ENCODE results near the gene MIAT. TPM values are rescaled to one million over a fixed set of nuclear protein-coding genes. Genes with fewer than 3 reads are reported as not detected.
A peak's percentile ranks its signal among the peaks of the same experiment; 100 is the strongest.

MIAT gene
- polyA plus RNA-seq, 1 donor (not counting 4 experiments of a cell fraction or from before 2014, with no cell fraction given), result 0.04 TPM

GRCh38 chr22:26651815-26652214 lies 5.6 kb upstream of the MIAT start:
- Histone ChIP-seq H3K27me3 (ENCODE audit: control insufficient read depth, extremely low read depth, insufficient read depth, low read length) (peaks cover 53% of the 10 kb centered on the region), H3K27ac (ENCODE audit: control insufficient read depth, insufficient read depth, low read length) (no peak overlapping the region), H3K4me3 (ENCODE audit: control insufficient read depth in 2 of 3, extremely low read depth in 1 of 3, insufficient read depth in 2 of 3, low read depth in 1 of 3, low read length in 3 of 3) (no peak overlapping the region), H3K9me3 (ENCODE audit: control insufficient read depth, low read depth, low read length) (no peaks in the 10 kb centered on the region), H3K79me2 (ENCODE audit: control insufficient read depth, insufficient read depth, low read length) (no peaks in the 10 kb centered on the region), H4K20me1 (ENCODE audit: control insufficient read depth, extremely low read depth, insufficient read depth, low read length) (no peaks in the 10 kb centered on the region), H2AFZ (ENCODE audit: control insufficient read depth, low read length) (no peak overlapping the region), H3K4me2 (ENCODE audit: control insufficient read depth, extremely low read depth, insufficient read depth, low read depth, low read length) (no peak overlapping the region), H3K4me1 (ENCODE audit: control insufficient read depth, extremely low read depth, insufficient read depth, low read length) (no peaks in the 10 kb centered on the region), H3K9ac (ENCODE audit: control insufficient read depth, extremely low read depth, insufficient read depth, low read length) (no peak overlapping the region), H3K9me1 (ENCODE audit: control insufficient read depth, extremely low read depth, insufficient read depth, low read length) (no peaks in the 10 kb centered on the region), H3K36me3 (ENCODE audit: control insufficient read depth in 2 of 2, extremely low read depth in 1 of 2, insufficient read depth in 2 of 2, low read length in 2 of 2) (no peaks in the 10 kb centered on the region)
- no peak for DNase-seq (ENCODE audit: low read depth, low spot score)
- dilution Hi-C loops (cut with MboI; ENCODE audit: extremely low pct_ligation_motif_present, low sequenced_read_pairs), result no loop called here
- no peak for FAIRE-seq
- TF ChIP-seq CTCF (optimal IDR thresholded peaks at IDR 0.05 in 1 of 3, IDR thresholded peaks at IDR 0.05 in 1 of 3, conservative IDR thresholded peaks at IDR 0.05 in 1 of 3; ENCODE audit: extremely low read depth in 1 of 3, insufficient read depth in 2 of 3, low read length in 3 of 3) (no peak), EZH2 (IDR thresholded peaks at IDR 0.05; ENCODE audit: low read length) (no peak)

- H3K27me3 ChIP-seq (ENCODE audit: control insufficient read depth, extremely low read depth, insufficient read depth, low read length), result peaks cover 33% of the 10 kb centered on the region
- no peak overlapping the region for H3K9ac ChIP-seq (ENCODE audit: control insufficient read depth, extremely low read depth, insufficient read depth, low read length)
- peaks cover 25% of the 10 kb centered on the region for H3K4me1 ChIP-seq (ENCODE audit: control insufficient read depth, extremely low read depth, insufficient read depth, low read length)
- H3K9me3 ChIP-seq (ENCODE audit: control insufficient read depth, low read depth, low read length), result no peaks in the 10 kb centered on the region
- FAIRE-seq, result no peak
- no peaks in the 10 kb centered on the region for H3K36me3 ChIP-seq (ENCODE audit: control insufficient read depth in 2 of 2, extremely low read depth in 1 of 2, insufficient read depth in 2 of 2, low read length in 2 of 2)
- dilution Hi-C loops (cut with MboI; ENCODE audit: extremely low pct_ligation_motif_present, low sequenced_read_pairs), result no loop called here
- peak overlapping the region in 2 of 3 experiments; percentile 44 to 48 for H3K4me3 ChIP-seq (ENCODE audit: control insufficient read depth in 2 of 3, extremely low read depth in 1 of 3, insufficient read depth in 2 of 3, low read depth in 1 of 3, low read length in 3 of 3)
- no peaks in the 10 kb centered on the region for H3K9me1 ChIP-seq (ENCODE audit: control insufficient read depth, extremely low read depth, insufficient read depth, low read length)
- no peak overlapping the region for H3K27ac ChIP-seq (ENCODE audit: control insufficient read depth, insufficient read depth, low read length)
- H3K4me2 ChIP-seq (ENCODE audit: control insufficient read depth, extremely low read depth, insufficient read depth, low read depth, low read length), result peak overlapping the region; percentile 79
- TF ChIP-seq CTCF (optimal IDR thresholded peaks at IDR 0.05 in 1 of 3, IDR thresholded peaks at IDR 0.05 in 1 of 3, conservative IDR thresholded peaks at IDR 0.05 in 1 of 3; ENCODE audit: extremely low read depth in 1 of 3, insufficient read depth in 2 of 3, low read length in 3 of 3) (no peak), EZH2 (IDR thresholded peaks at IDR 0.05; ENCODE audit: low read length) (no peak)
- H4K20me1 ChIP-seq (ENCODE audit: control insufficient read depth, extremely low read depth, insufficient read depth, low read length), result no peaks in the 10 kb centered on the region
- H3K79me2 ChIP-seq (ENCODE audit: control insufficient read depth, insufficient read depth, low read length), result no peaks in the 10 kb centered on the region
- DNase-seq (ENCODE audit: low read depth, low spot score), result no peak
- H2AFZ ChIP-seq (ENCODE audit: control insufficient read depth, low read length), result no peak overlapping the region
These were observed 773 bp downstream of the MIAT start for GRCh38 chr22:26658161-26658560.
